GM12878 (cell line): ENCODE results near the gene TRMU. TPM values are rescaled to one million over a fixed set of nuclear protein-coding genes. Genes with fewer than 3 reads are reported as not detected.

ENCODE experiments used
- ATF7 ChIP-seq: fragments of 450-650 bp; IDR thresholded peaks from 2 replicates; pipeline ENCODE4 v1.6.1; 2016; ENCODE audit warnings: low read depth, mild to moderate bottlenecking
- CHD2 ChIP-seq: IDR thresholded peaks from 2 replicates; pipeline ENCODE4 v1.6.1; 2011; ENCODE audit warnings: low read depth, low read length, improper control_type of control experiment, borderline replicate concordance
- GATAD2B ChIP-seq: fragments of 450-650 bp; conservative IDR thresholded peaks from 2 replicates; pipeline ENCODE4 v1.6.1; 2017; ENCODE audit warnings: low read depth, mild to moderate bottlenecking, moderate library complexity
- IKZF2 ChIP-seq, 2 experiments: fragments of 450-650 bp; IDR thresholded peaks; 2 replicates each; pipeline ENCODE4 v1.6.1; 2017; ENCODE audit warnings: mild to moderate bottlenecking in 2 of 2, moderate library complexity in 2 of 2
- MTA2 ChIP-seq: fragments of 450-650 bp; IDR thresholded peaks from 2 replicates; pipeline ENCODE4 v1.6.1; 2016; ENCODE audit warnings: low read depth, mild to moderate bottlenecking, moderate library complexity
- NFYB ChIP-seq: IDR thresholded peaks from 2 replicates; pipeline ENCODE4 v1.6.1; 2011; ENCODE audit warnings: low read depth, mild to moderate bottlenecking, low read length, improper control_type of control experiment, moderate library complexity; ENCODE audit not compliant: insufficient read depth
- NRF1 ChIP-seq: conservative IDR thresholded peaks from 2 replicates; pipeline ENCODE4 v1.6.1; 2011; ENCODE audit warnings: mild to moderate bottlenecking, low read depth, low read length, improper control_type of control experiment
- PAX5 ChIP-seq: IDR thresholded peaks from 2 replicates; pipeline ENCODE4 v1.6.1; 2011; ENCODE audit warnings: low read depth, low read length, borderline replicate concordance
- POLR2AphosphoS2 ChIP-seq: IDR thresholded peaks from 2 replicates; pipeline ENCODE4 v1.6.1; 2011; ENCODE audit warnings: low read depth, mild to moderate bottlenecking, low read length, improper control_type of control experiment, moderate library complexity
- POU2F2 ChIP-seq: IDR thresholded peaks from 3 replicates; pipeline ENCODE4 v1.6.1; 2011; ENCODE audit warnings: low read depth, mild to moderate bottlenecking, low read length, borderline replicate concordance
- RAD21 ChIP-seq: IDR thresholded peaks from 2 replicates; pipeline ENCODE4 v1.6.1; 2011; ENCODE audit warnings: mild to moderate bottlenecking, low read depth, low read length, moderate library complexity; ENCODE audit not compliant: insufficient read depth
- SMARCA5 ChIP-seq: fragments of 450-650 bp; IDR thresholded peaks from 2 replicates; pipeline ENCODE4 v1.6.1; 2017; ENCODE audit warnings: mild to moderate bottlenecking
- ZZZ3 ChIP-seq: IDR thresholded peaks from 2 replicates; pipeline ENCODE4 v1.6.1; 2011; ENCODE audit warnings: low read depth; ENCODE audit not compliant: control insufficient read depth, insufficient read length
- polyA plus RNA-seq, 11 experiments: library from polyadenylated mRNA; depleted of rRNA in 4 of 11; unstranded in 6 of 11; stranded (reverse) in 5 of 11; fragments of >200 nt; fragmentation: Nextera tagmentation in 4 of 11; fragmentation: Illumina TruSeq in 1 of 11; extraction: Ambion mirVana in 4 of 11; extraction: Trizol in 1 of 11; gene quantifications; 1 replicate in 1 of 11; 2 replicates in 10 of 11; pipeline versions ENCODE4 v1.2.1 to v1.2.3, GENCODE V29; 2011 to 2016; ENCODE audit warnings: inconsistent platforms in 2 of 11, missing spikeins in 2 of 11, low read depth in 1 of 11
- total RNA-seq, 4 experiments: library from RNA; depleted of rRNA in 3 of 4; stranded (reverse); fragments of >200 nt in 3 of 4; fragmentation: Illumina TruSeq in 1 of 4; extraction: Trizol in 1 of 4; gene quantifications; 2 replicates each; pipeline versions ENCODE4 v1.2.1 to v1.2.3, GENCODE V29; 2013 to 2021
- TF ChIP-seq, protein P1 (sequence below): fragments of 450-650 bp; formaldehyde crosslinking; IDR thresholded peaks from 2 replicates; pipeline ENCODE4 v1.5.0; 2022; ENCODE audit warnings: mild to moderate bottlenecking, missing genetic modification characterization
- TF ChIP-seq, protein P2 (sequence below): IDR thresholded peaks from 2 replicates; pipeline ENCODE4 v1.6.1; 2012; ENCODE audit warnings: mild to moderate bottlenecking, low read depth, low read length
- TF ChIP-seq, protein P3 (sequence below): fragments of 450-650 bp; IDR thresholded peaks from 2 replicates; pipeline ENCODE4 v1.6.1; 2017; ENCODE audit warnings: mild to moderate bottlenecking, moderate library complexity

Gene TRMU
- total and polyA plus RNA-seq, 10 of the 15 experiments (the other 5 are each of a cell fraction or from before 2014, with no cell fraction given): 3.5 to 57.0 (median 44.0) TPM

DNA sequence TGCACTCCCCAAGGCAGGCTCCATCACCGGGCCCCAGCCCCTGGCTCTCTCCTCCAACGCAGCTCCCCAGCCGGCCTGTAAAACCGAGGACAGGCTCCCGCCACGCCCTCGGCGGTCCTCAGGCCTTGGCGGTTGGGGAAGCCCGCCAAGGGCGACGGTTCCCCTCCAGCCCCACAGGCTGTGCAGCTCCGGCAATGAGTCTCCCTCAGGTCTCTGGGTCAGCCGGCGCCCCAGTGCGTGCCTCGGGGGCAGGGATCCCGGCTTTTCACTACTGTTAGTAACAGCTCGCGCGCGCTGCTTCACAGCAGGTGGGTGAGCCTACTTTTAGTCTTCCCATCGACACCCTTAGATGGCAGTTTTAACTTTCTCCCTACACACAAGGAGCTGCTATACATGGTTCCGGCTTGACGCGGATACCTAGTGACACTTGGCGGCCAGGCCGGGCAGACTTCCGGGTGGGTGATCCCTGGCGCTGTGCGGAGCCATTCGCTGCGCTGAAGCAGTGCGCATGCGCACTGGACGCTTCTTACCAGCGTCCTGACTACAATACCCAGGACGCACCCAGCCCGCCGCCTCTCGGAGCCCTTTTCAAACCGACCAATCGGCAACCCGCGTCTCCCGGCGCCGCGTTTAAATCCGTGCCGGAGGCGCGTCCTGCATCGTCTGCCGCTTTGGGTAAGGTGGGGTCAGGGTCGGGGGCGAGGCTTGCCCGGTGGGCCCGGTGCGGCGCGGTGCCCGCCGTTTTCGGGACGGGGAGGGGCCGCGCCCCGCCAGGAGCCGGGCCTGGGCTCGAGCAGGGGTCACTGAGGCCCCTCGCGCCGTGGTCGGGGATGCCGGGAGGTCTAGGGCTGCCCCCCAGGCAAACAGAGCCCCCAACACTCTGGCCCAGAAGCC is 39.0 kb upstream of the TRMU start, which contains the start of gene GTSE1 (continued):
- TF ChIP-seq ZZZ3 (no peak), SMARCA5 (peak; percentile 64; the same call in 1 of the 2 replicates), POU2F2 (peak; percentile 35; the same call in 1 of the 3 replicates), RAD21 (peak; percentile 49), NRF1 (peak; percentile 91), GATAD2B (peak; percentile 92), POLR2AphosphoS2 (0 out of 2 replicates have a peak, but pooled peaks have one; percentile 60), ATF7 (no peak), IKZF2 (IDR thresholded peaks at IDR 0.05) (peak in 1 of 2 experiments; percentile 42; a peak in 1 of 4 replicates), PAX5 (peak; percentile 14; the same call in 1 of the 2 replicates), MTA2 (no peak), NFYB (peak; percentile 85), CHD2 (peak; percentile 86)
- TF ChIP-seq, protein P1, sequence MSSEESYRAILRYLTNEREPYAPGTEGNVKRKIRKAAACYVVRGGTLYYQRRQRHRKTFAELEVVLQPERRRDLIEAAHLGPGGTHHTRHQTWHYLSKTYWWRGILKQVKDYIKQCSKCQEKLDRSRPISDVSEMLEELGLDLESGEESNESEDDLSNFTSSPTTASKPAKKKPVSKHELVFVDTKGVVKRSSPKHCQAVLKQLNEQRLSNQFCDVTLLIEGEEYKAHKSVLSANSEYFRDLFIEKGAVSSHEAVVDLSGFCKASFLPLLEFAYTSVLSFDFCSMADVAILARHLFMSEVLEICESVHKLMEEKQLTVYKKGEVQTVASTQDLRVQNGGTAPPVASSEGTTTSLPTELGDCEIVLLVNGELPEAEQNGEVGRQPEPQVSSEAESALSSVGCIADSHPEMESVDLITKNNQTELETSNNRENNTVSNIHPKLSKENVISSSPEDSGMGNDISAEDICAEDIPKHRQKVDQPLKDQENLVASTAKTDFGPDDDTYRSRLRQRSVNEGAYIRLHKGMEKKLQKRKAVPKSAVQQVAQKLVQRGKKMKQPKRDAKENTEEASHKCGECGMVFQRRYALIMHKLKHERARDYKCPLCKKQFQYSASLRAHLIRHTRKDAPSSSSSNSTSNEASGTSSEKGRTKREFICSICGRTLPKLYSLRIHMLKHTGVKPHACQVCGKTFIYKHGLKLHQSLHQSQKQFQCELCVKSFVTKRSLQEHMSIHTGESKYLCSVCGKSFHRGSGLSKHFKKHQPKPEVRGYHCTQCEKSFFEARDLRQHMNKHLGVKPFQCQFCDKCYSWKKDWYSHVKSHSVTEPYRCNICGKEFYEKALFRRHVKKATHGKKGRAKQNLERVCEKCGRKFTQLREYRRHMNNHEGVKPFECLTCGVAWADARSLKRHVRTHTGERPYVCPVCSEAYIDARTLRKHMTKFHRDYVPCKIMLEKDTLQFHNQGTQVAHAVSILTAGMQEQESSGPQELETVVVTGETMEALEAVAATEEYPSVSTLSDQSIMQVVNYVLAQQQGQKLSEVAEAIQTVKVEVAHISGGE (CRISPR knock-in tag): peak; percentile 52
- TF ChIP-seq, protein P2, sequence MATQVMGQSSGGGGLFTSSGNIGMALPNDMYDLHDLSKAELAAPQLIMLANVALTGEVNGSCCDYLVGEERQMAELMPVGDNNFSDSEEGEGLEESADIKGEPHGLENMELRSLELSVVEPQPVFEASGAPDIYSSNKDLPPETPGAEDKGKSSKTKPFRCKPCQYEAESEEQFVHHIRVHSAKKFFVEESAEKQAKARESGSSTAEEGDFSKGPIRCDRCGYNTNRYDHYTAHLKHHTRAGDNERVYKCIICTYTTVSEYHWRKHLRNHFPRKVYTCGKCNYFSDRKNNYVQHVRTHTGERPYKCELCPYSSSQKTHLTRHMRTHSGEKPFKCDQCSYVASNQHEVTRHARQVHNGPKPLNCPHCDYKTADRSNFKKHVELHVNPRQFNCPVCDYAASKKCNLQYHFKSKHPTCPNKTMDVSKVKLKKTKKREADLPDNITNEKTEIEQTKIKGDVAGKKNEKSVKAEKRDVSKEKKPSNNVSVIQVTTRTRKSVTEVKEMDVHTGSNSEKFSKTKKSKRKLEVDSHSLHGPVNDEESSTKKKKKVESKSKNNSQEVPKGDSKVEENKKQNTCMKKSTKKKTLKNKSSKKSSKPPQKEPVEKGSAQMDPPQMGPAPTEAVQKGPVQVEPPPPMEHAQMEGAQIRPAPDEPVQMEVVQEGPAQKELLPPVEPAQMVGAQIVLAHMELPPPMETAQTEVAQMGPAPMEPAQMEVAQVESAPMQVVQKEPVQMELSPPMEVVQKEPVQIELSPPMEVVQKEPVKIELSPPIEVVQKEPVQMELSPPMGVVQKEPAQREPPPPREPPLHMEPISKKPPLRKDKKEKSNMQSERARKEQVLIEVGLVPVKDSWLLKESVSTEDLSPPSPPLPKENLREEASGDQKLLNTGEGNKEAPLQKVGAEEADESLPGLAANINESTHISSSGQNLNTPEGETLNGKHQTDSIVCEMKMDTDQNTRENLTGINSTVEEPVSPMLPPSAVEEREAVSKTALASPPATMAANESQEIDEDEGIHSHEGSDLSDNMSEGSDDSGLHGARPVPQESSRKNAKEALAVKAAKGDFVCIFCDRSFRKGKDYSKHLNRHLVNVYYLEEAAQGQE: no peak
- TF ChIP-seq, protein P3, sequence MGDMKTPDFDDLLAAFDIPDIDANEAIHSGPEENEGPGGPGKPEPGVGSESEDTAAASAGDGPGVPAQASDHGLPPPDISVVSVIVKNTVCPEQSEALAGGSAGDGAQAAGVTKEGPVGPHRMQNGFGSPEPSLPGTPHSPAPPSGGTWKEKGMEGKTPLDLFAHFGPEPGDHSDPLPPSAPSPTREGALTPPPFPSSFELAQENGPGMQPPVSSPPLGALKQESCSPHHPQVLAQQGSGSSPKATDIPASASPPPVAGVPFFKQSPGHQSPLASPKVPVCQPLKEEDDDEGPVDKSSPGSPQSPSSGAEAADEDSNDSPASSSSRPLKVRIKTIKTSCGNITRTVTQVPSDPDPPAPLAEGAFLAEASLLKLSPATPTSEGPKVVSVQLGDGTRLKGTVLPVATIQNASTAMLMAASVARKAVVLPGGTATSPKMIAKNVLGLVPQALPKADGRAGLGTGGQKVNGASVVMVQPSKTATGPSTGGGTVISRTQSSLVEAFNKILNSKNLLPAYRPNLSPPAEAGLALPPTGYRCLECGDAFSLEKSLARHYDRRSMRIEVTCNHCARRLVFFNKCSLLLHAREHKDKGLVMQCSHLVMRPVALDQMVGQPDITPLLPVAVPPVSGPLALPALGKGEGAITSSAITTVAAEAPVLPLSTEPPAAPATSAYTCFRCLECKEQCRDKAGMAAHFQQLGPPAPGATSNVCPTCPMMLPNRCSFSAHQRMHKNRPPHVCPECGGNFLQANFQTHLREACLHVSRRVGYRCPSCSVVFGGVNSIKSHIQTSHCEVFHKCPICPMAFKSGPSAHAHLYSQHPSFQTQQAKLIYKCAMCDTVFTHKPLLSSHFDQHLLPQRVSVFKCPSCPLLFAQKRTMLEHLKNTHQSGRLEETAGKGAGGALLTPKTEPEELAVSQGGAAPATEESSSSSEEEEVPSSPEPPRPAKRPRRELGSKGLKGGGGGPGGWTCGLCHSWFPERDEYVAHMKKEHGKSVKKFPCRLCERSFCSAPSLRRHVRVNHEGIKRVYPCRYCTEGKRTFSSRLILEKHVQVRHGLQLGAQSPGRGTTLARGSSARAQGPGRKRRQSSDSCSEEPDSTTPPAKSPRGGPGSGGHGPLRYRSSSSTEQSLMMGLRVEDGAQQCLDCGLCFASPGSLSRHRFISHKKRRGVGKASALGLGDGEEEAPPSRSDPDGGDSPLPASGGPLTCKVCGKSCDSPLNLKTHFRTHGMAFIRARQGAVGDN: peak; percentile 80
